ENCODE measurements around the gene EXOSC5.

The EXOSC5 gene

GRCh38 chr19:41339936-41340335, 57.2 kb downstream of the EXOSC5 start:
- DNase-seq = no peak
